Transverse colon (tissue), 4 donors: Measurements from ENCODE around the gene VEGFA. TPM values are rescaled to one million over a fixed set of nuclear protein-coding genes. Genes with fewer than 3 reads are reported as not detected.

Experiments used
- DNase-seq: peaks from one replicate; pipeline ENCODE4 v3.0.0-alpha.2; 2019
- H3K27ac ChIP-seq, 4 donors: fragments of 200-600 bp; sonication (generic); 2 replicates each; pipeline ENCODE4 v1.5.1; 2016 to 2018; ENCODE audit warnings: inconsistent platforms in 4 of 4
- H3K27me3 ChIP-seq: fragments of 200-600 bp; sonication (generic); 2 replicates; pipeline ENCODE4 v1.5.1; 2017; ENCODE audit warnings: inconsistent platforms
- H3K36me3 ChIP-seq, 4 donors: fragments of 200-600 bp; sonication (generic); 2 replicates each; pipeline ENCODE4 v1.5.1; 2017 to 2019; ENCODE audit warnings: inconsistent platforms in 4 of 4
- H3K4me1 ChIP-seq, 4 donors: fragments of 200-600 bp; sonication (generic); 2 replicates each; pipeline ENCODE4 v1.5.1; 2017 to 2020; ENCODE audit warnings: inconsistent platforms in 4 of 4
- H3K4me3 ChIP-seq, 4 donors: fragments of 200-600 bp; sonication (generic); 1 replicate in 1 of 4; 2 replicates in 3 of 4; pipeline versions ENCODE4 v1.5.1 to v1.6.1; 2017 to 2019; ENCODE audit warnings: inconsistent platforms in 4 of 4
- H3K9me3 ChIP-seq, 2 donors: fragments of 200-600 bp; sonication (generic); 2 replicates each; pipeline ENCODE4 v1.5.1; 2017 to 2019; ENCODE audit warnings: inconsistent platforms in 2 of 2
- EP300 ChIP-seq: sonication (generic); formaldehyde crosslinking; IDR thresholded peaks from one replicate; pipeline ENCODE4 v1.6.1; 2017; ENCODE audit warnings: antibody characterized with exemption, low read depth
- POLR2A ChIP-seq: fragments of 450-650 bp; IDR thresholded peaks from one replicate; pipeline ENCODE4 v1.6.1; 2016; ENCODE audit warnings: antibody characterized with exemption, mild to moderate bottlenecking, moderate library complexity
- POLR2AphosphoS5 ChIP-seq, 3 donors: sonication (generic); formaldehyde crosslinking; IDR thresholded peaks; one replicate each; pipeline ENCODE4 v1.6.1; 2016; ENCODE audit warnings: antibody characterized with exemption in 3 of 3
- WGBS, 2 donors: methylation state at CpG; one replicate each; pipeline ENCODE4 v1.1.5; 2018; ENCODE audit warnings: low coverage in 1 of 2; 5-methylcytosine and 5-hydroxymethylcytosine counted together
- in situ Hi-C, 4 donors: fragments of 200-750 bp; cut with MboI; loops; one replicate each; pipeline versions ENCODE4 v1.15.0 to v1.15.1; 2017; ENCODE audit warnings: low sequenced_read_pairs in 3 of 4, low pct_ligation_motif_present in 1 of 4, low pct_unique_long_range_greater_than_20kb in 1 of 4
- intact Hi-C: fragments of 100-400 bp; cut with DNase I; formaldehyde crosslinking; loops from one replicate; pipeline ENCODE4 v1.15.1; 2023; ENCODE audit warnings: low total_unique reads
- total RNA-seq, 4 donors: library from RNA; depleted of rRNA; stranded (reverse); fragments of >200 nt; gene quantifications; one replicate each; pipeline ENCODE4 v1.1.0, GENCODE V29; 2016
- TF ChIP-seq, protein P1 (sequence below), 5 experiments: fragments of 200-600 bp in 3 of 5; fragments of 450-650 bp in 2 of 5; sonication (generic) in 3 of 5; IDR thresholded peaks; 1 replicate in 2 of 5; 2 replicates in 3 of 5; pipeline ENCODE4 v1.5.1; 2016 to 2017; ENCODE audit warnings: antibody characterized with exemption in 5 of 5, inconsistent platforms in 3 of 5, mild to moderate bottlenecking in 2 of 5, moderate library complexity in 1 of 5

The VEGFA gene
- total RNA-seq, 4 donors from 2014 or later = 131 to 608 (median 203) TPM

DNA sequence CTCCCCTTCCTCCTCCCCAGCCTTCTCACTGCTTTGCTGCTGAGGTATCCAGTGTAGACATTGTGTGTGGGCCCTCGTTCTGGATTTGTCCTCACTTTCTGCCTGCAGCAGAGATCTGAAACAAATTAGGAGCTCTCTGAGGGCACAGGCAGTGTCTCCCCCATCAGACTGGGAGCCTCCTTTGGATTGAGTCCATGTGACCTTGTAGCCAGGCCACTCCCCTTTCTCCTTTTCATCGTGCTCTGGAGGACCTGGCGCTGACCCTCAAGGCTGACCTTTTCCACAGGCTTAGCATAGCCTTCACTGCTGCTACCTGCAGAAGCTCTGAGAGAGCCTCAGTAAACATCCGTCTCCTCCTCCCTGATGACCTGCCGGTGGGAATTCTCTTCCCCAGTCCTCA, 26.2 kb downstream of the VEGFA start:
- in situ Hi-C loops (no loop called here), intact Hi-C loops (no loop called here)
- Histone ChIP-seq H3K36me3 (no peaks in the 10 kb centered on the region), H3K4me3 (no peak overlapping the region), H3K9me3 (no peaks in the 10 kb centered on the region), H3K4me1 (peaks cover 8 to 24% (median 18%) of the 10 kb centered on the region in 4 donors), H3K27me3 (no peaks in the 10 kb centered on the region), H3K27ac (no peak overlapping the region)
- DNase-seq = no peak
- 79 to 80% methylated on average over 4 to 5 of the region's 5 CpGs for whole genome bisulfite sequencing, 2 donors
- TF ChIP-seq EP300 (no peak), POLR2AphosphoS5 (IDR thresholded peaks at IDR 0.05) (no peak), POLR2A (no peak)
- TF ChIP-seq, protein P1, sequence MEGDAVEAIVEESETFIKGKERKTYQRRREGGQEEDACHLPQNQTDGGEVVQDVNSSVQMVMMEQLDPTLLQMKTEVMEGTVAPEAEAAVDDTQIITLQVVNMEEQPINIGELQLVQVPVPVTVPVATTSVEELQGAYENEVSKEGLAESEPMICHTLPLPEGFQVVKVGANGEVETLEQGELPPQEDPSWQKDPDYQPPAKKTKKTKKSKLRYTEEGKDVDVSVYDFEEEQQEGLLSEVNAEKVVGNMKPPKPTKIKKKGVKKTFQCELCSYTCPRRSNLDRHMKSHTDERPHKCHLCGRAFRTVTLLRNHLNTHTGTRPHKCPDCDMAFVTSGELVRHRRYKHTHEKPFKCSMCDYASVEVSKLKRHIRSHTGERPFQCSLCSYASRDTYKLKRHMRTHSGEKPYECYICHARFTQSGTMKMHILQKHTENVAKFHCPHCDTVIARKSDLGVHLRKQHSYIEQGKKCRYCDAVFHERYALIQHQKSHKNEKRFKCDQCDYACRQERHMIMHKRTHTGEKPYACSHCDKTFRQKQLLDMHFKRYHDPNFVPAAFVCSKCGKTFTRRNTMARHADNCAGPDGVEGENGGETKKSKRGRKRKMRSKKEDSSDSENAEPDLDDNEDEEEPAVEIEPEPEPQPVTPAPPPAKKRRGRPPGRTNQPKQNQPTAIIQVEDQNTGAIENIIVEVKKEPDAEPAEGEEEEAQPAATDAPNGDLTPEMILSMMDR (IDR thresholded peaks at IDR 0.05) = no peak

DNA sequence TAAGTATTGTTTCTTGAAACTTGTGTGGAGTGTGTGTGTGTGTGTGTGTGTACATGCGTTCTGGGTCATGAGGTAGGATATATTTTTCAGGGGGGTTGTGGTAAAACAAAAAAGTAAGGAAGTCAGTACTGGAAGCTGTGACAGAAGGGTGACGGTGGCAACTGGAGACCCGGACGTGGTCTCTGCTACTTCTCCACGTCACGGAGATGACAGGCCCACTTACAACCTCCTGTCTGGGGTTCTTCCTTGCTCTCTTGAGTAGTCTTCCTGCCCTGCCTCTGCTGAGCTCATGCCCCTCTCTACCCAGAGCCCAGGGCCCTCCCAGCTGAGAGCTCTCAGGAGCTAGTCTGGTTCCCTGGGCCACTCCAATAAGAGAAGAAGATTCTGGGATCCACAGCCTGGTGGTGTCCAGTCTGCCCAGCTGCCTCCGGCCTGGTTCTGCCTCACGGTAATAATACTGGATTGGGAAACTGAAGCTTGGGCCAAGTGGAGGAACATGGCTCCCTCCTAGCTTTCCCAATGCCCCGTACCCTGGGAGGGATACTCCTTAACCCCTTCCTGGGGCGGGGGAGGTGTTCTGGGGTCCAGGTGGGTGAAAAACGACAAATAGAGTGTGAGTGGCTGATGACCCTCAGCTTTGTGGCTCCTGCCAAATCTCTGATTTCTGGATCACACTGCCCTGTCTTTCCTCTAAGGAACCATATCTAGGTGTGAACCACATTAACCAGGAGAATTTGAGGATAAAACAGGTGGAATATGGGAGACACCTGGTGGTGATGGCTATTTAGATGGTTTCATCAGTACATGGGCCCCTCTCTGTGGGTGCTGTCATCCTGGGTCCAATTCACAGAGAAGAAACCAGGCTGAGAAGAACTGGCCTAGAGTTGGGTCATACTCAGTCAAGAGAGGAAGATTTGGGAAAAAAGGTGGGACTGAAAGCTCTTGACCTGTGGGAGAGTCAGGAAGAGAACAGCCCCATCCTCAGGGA, 27.2 kb downstream of the VEGFA start:
- TF ChIP-seq, protein P1 (IDR thresholded peaks at IDR 0.05) = no peak
- TF ChIP-seq POLR2AphosphoS5 (IDR thresholded peaks at IDR 0.05) (no peak), EP300 (no peak), POLR2A (no peak)
- intact Hi-C loops = no loop called here
- 86 to 100% methylated on average over 4 to 11 of the region's 11 CpGs for WGBS, 2 donors
- no peaks in the 10 kb centered on the region for H3K9me3 ChIP-seq
- no peak overlapping the region for H3K4me3 ChIP-seq
- in situ Hi-C loops = no loop called here
- H3K36me3 ChIP-seq = no peaks in the 10 kb centered on the region
- H3K27me3 ChIP-seq = no peaks in the 10 kb centered on the region
- H3K27ac ChIP-seq = no peak overlapping the region
- peaks cover 8 to 29% (median 18%) of the 10 kb centered on the region in 4 donors for H3K4me1 ChIP-seq
- no peak for DNase-seq

DNA sequence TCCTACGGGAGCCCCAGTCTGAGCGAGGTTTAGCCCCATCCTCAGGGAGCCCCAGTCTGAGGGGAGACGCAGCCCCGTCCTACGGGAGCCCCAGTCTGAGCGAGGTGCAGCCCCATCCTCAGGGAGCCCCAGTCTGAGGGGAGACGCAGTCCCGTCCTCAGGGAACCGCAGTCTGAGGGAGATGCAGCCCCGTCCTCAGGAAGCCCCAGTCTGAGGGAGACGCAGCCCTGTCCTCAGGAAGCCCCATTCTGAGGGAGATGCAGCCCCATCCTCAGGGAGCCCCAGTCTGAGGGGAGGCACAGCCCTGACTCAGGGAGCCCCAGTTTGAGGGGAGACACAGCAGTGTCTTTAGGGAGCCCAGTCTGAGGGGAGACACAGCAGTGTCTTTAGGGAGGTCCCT, 27.9 kb downstream of the VEGFA start:
- in situ Hi-C loops (no loop called here), intact Hi-C loops (no loop called here)
- no peak for DNase-seq
- Histone ChIP-seq H3K27me3 (no peaks in the 10 kb centered on the region), H3K9me3 (no peaks in the 10 kb centered on the region), H3K27ac (peak overlapping the region in 3 of 4 donors; percentile 59 to 75 (median 65)), H3K4me1 (peaks cover 8 to 30% (median 18%) of the 10 kb centered on the region in 4 donors), H3K36me3 (no peaks in the 10 kb centered on the region), H3K4me3 (no peak overlapping the region)
- 95% methylated on average over 9 of the region's 11 CpGs; no CpG with 5 or more reads in 1 of the 2 donors for WGBS, 2 donors
- TF ChIP-seq, protein P1 (IDR thresholded peaks at IDR 0.05) = no peak
- TF ChIP-seq POLR2AphosphoS5 (IDR thresholded peaks at IDR 0.05) = no peak
- TF ChIP-seq EP300 = no peak
- no peak for TF ChIP-seq POLR2A

GRCh38 chr6:43798688-43799444, 28.9 kb downstream of the VEGFA start:
- in situ Hi-C loops = no loop called here
- TF ChIP-seq POLR2AphosphoS5 (IDR thresholded peaks at IDR 0.05) (peak; percentile 10 to 90 (median 89)), POLR2A (peak; percentile 77), EP300 (peak; percentile 71)
- TF ChIP-seq, protein P1 (IDR thresholded peaks at IDR 0.05) = no peak
- H3K4me3 ChIP-seq = no peak overlapping the region
- intact Hi-C loops = no loop called here
- peak overlapping the region; percentile 39 to 75 (median 66) for H3K27ac ChIP-seq
- H3K36me3 ChIP-seq = no peaks in the 10 kb centered on the region
- DNase-seq = peak; percentile 90
- no peaks in the 10 kb centered on the region for H3K27me3 ChIP-seq
- peaks cover 13 to 40% (median 18%) of the 10 kb centered on the region in 4 donors for H3K4me1 ChIP-seq
- no peaks in the 10 kb centered on the region for H3K9me3 ChIP-seq
- WGBS, 2 donors = 53% methylated on average over 10 of the region's 10 CpGs; no CpG with 5 or more reads in 1 of the 2 donors
